Thyroid gland (tissue), 4 donors: ENCODE data around the gene SLC15A4. TPM values are rescaled to one million over a fixed set of nuclear protein-coding genes. Genes with fewer than 3 reads are reported as not detected.
"Not testable (repeated sequence)": the region's sequence is repeated elsewhere in the genome, so short reads cannot be mapped to it uniquely, and the experiment has no call there.

ENCODE experiments used
- DNase-seq, 2 donors: peaks; one replicate each; pipeline ENCODE4 v3.0.0-alpha.2; 2019
- H3K27ac ChIP-seq, 3 donors: fragments of 200-600 bp; sonication (generic); 1 replicate in 2 of 3; 2 replicates in 1 of 3; pipeline ENCODE4 v1.5.1; 2016 to 2019; ENCODE audit warnings: mild to moderate bottlenecking in 1 of 3, moderate library complexity in 1 of 3
- H3K27me3 ChIP-seq: fragments of 200-600 bp; sonication (generic); one replicate; pipeline ENCODE4 v1.5.1; 2019
- H3K36me3 ChIP-seq, 2 donors: fragments of 200-600 bp; sonication (generic); one replicate each; pipeline ENCODE4 v1.5.1; 2016 to 2019
- H3K4me1 ChIP-seq, 2 donors: fragments of 200-600 bp; sonication (generic); one replicate each; pipeline ENCODE4 v1.5.1; 2017 to 2019
- H3K4me3 ChIP-seq, 3 donors: fragments of 200-600 bp; sonication (generic); replicated peaks in 1 of 3; 1 replicate in 2 of 3; 2 replicates in 1 of 3; pipeline ENCODE4 v1.5.1; 2016; ENCODE audit warnings: mild to moderate bottlenecking in 1 of 3
- H3K9me3 ChIP-seq: fragments of 200-600 bp; sonication (generic); one replicate; pipeline ENCODE4 v1.5.1; 2017
- CTCF ChIP-seq, 6 experiments: fragments of 200-600 bp in 3 of 6; fragments of 450-650 bp in 3 of 6; sonication (generic) in 3 of 6; IDR thresholded peaks; one replicate each; pipeline ENCODE4 v1.5.1; 2016 to 2019; ENCODE audit warnings: antibody characterized with exemption in 6 of 6, mild to moderate bottlenecking in 2 of 6, inconsistent platforms in 1 of 6, moderate library complexity in 1 of 6
- POLR2A ChIP-seq, 2 donors: fragments of 450-650 bp; IDR thresholded peaks; one replicate each; pipeline ENCODE4 v1.6.1; 2017; ENCODE audit warnings: antibody characterized with exemption in 2 of 2, mild to moderate bottlenecking in 2 of 2, moderate library complexity in 1 of 2
- WGBS, 2 donors: methylation state at CpG; one replicate each; pipeline ENCODE4 v1.1.5; 2017; 5-methylcytosine and 5-hydroxymethylcytosine counted together
- intact Hi-C: fragments of 100-400 bp; cut with DNase I; formaldehyde crosslinking; loops from one replicate; pipeline ENCODE4 v1.15.1; 2023
- total RNA-seq, 4 donors: library from RNA; depleted of rRNA; stranded (reverse); fragments of >200 nt; gene quantifications; one replicate each; pipeline ENCODE4 v1.2.3, GENCODE V29; 2016

SLC15A4 gene
- total RNA-seq, 4 donors from 2014 or later: 40.4 to 55.6 (median 43.9) TPM

- no peaks in the 10 kb centered on the region for H3K27me3 ChIP-seq
- TF ChIP-seq CTCF (IDR thresholded peaks at IDR 0.05): no peak
- no peak for TF ChIP-seq POLR2A (IDR thresholded peaks at IDR 0.05)
- no peak overlapping the region for H3K27ac ChIP-seq
- peaks cover 13 to 17% of the 10 kb centered on the region in 2 donors for H3K36me3 ChIP-seq
- no peak overlapping the region for H3K4me3 ChIP-seq
- 79 to 86% methylated on average over 9 of the region's 9 CpGs for WGBS, 2 donors
- no peaks in the 10 kb centered on the region for H3K9me3 ChIP-seq
- intact Hi-C loops: no loop called here
- peaks cover 4 to 11% of the 10 kb centered on the region in 2 donors for H3K4me1 ChIP-seq
- DNase-seq: no peak
Measured at GRCh38 chr12:128811806-128812205, 12.0 kb downstream of the SLC15A4 start.

- intact Hi-C loops: no loop called here
- H3K9me3 ChIP-seq: no peaks in the 10 kb centered on the region
- H3K4me3 ChIP-seq: no peak overlapping the region
- H3K36me3 ChIP-seq: peaks cover 13 to 17% of the 10 kb centered on the region in 2 donors
- TF ChIP-seq CTCF (IDR thresholded peaks at IDR 0.05) (no peak), POLR2A (IDR thresholded peaks at IDR 0.05) (no peak)
- H3K27me3 ChIP-seq: no peaks in the 10 kb centered on the region
- H3K27ac ChIP-seq: no peak overlapping the region
- 50 to 78% methylated on average over 14 of the region's 14 CpGs for WGBS, 2 donors
- no peak for DNase-seq
- peaks cover 4 to 6% of the 10 kb centered on the region in 2 donors for H3K4me1 ChIP-seq
Measured at GRCh38 chr12:128810182-128811127, 13.3 kb downstream of the SLC15A4 start.

GRCh38 chr12:128808651-128809050 lies 15.1 kb downstream of the SLC15A4 start:
- DNase-seq: no peak
- H3K9me3 ChIP-seq: no peaks in the 10 kb centered on the region
- H3K4me3 ChIP-seq: no peak overlapping the region
- H3K27ac ChIP-seq: no peak overlapping the region
- H3K27me3 ChIP-seq: no peaks in the 10 kb centered on the region
- peaks cover 4 to 6% of the 10 kb centered on the region in 2 donors for H3K4me1 ChIP-seq
- H3K36me3 ChIP-seq: peaks cover 20 to 23% of the 10 kb centered on the region in 2 donors
- intact Hi-C loops: no loop called here
- TF ChIP-seq CTCF (IDR thresholded peaks at IDR 0.05): no peak
- TF ChIP-seq POLR2A (IDR thresholded peaks at IDR 0.05): no peak
- 88 to 94% methylated on average over 12 of the region's 12 CpGs for WGBS, 2 donors

- H3K4me1 ChIP-seq: peaks cover 4 to 7% of the 10 kb centered on the region in 2 donors
- no peak overlapping the region for H3K27ac ChIP-seq
- H3K9me3 ChIP-seq: no peaks in the 10 kb centered on the region
- peaks cover 20 to 23% of the 10 kb centered on the region in 2 donors for H3K36me3 ChIP-seq
- no peak for DNase-seq
- H3K27me3 ChIP-seq: no peaks in the 10 kb centered on the region
- intact Hi-C loops: no loop called here
- TF ChIP-seq CTCF (IDR thresholded peaks at IDR 0.05): no peak
- no peak for TF ChIP-seq POLR2A (IDR thresholded peaks at IDR 0.05)
- no peak overlapping the region for H3K4me3 ChIP-seq
- 90 to 96% methylated on average over 14 of the region's 14 CpGs for WGBS, 2 donors
Measured at GRCh38 chr12:128807161-128807724, 16.5 kb downstream of the SLC15A4 start.

GRCh38 chr12:128806573-128806972 lies 17.2 kb downstream of the SLC15A4 start:
- intact Hi-C loops: no loop called here
- no peaks in the 10 kb centered on the region for H3K9me3 ChIP-seq
- TF ChIP-seq CTCF (IDR thresholded peaks at IDR 0.05) (no peak), POLR2A (IDR thresholded peaks at IDR 0.05) (no peak)
- H3K4me3 ChIP-seq: no peak overlapping the region
- H3K36me3 ChIP-seq: peaks cover 23% of the 10 kb centered on the region in 2 donors
- H3K27ac ChIP-seq: no peak overlapping the region
- no peak for DNase-seq
- peaks cover 4 to 13% of the 10 kb centered on the region in 2 donors for H3K4me1 ChIP-seq
- H3K27me3 ChIP-seq: no peaks in the 10 kb centered on the region
- WGBS, 2 donors: 87 to 93% methylated on average over 9 of the region's 9 CpGs

DNA sequence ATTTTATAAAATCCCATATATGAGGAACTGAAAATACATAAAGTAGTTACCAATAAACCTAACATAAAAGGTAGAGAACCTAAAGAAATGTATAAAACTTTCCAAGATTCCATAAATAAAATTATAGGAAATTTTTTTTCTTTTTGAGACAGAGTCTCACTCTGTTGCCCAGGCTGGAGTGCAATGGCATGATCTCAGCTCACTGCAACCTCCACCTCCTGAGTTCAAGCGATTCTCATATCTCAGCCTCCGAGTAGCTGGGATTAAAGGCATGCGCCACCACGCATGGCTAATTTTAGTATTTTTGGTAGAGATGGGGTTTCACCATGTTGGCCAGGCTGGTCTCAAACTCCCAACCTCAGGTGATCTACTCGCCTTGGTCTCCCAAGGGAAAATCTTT lies 18.4 kb downstream of the SLC15A4 start:
- Histone ChIP-seq H3K36me3 (peaks cover 25 to 30% of the 10 kb centered on the region in 2 donors), H3K4me1 (peaks cover 4 to 11% of the 10 kb centered on the region in 2 donors)
- intact Hi-C loops, H3K27ac ChIP-seq, H3K9me3 ChIP-seq, H3K27me3 ChIP-seq, DNase-seq, H3K4me3 ChIP-seq: not testable (repeated sequence)
- WGBS, 2 donors: 96 to 98% methylated on average over 5 of the region's 5 CpGs
